Activated naive CD4-positive, alpha-beta T cell treated with anti-CD3 and anti-CD28 coated beads, Interleukin-2, amount 50 U/mL, for 24 hours (primary cell): ENCODE measurements around the gene VIL1.

Experiments used
- H3K27ac Mint-ChIP-seq: one replicate; pipeline ENCODE4 v1.8.0; 2021; ENCODE audit warnings: mild to moderate bottlenecking, mixed read lengths
- H3K27me3 Mint-ChIP-seq: one replicate; pipeline ENCODE4 v1.8.0; 2021; ENCODE audit warnings: mixed read lengths
- H3K36me3 Mint-ChIP-seq: one replicate; pipeline ENCODE4 v1.8.0; 2021; ENCODE audit warnings: mixed read lengths
- H3K4me1 Mint-ChIP-seq: one replicate; pipeline ENCODE4 v1.8.0; 2021; ENCODE audit warnings: mixed read lengths
- H3K4me3 Mint-ChIP-seq: one replicate; pipeline ENCODE4 v1.8.0; 2021; ENCODE audit warnings: mild to moderate bottlenecking, mixed read lengths
- H3K9me3 Mint-ChIP-seq: one replicate; pipeline ENCODE4 v1.8.0; 2021; ENCODE audit warnings: mixed read lengths

VIL1 gene

GRCh38 chr2:218437969-218438368 lies 19.0 kb downstream of the VIL1 start:
- Mint-ChIP-seq H3K9me3 (no peaks in the 10 kb centered on the region), H3K4me1 (no peaks in the 10 kb centered on the region), H3K36me3 (no peaks in the 10 kb centered on the region), H3K27ac (no peak overlapping the region), H3K27me3 (no peaks in the 10 kb centered on the region), H3K4me3 (no peak overlapping the region)

GRCh38 chr2:218438596-218438995 lies 19.7 kb downstream of the VIL1 start:
- Mint-ChIP-seq H3K36me3 (no peaks in the 10 kb centered on the region), H3K9me3 (no peaks in the 10 kb centered on the region), H3K27me3 (no peaks in the 10 kb centered on the region), H3K4me1 (no peaks in the 10 kb centered on the region), H3K27ac (no peak overlapping the region), H3K4me3 (no peak overlapping the region)

GRCh38 chr2:218444692-218445357 lies 25.9 kb downstream of the VIL1 start:
- H3K4me1 Mint-ChIP-seq, result no peaks in the 10 kb centered on the region
- H3K4me3 Mint-ChIP-seq, result no peak overlapping the region
- peaks cover 9% of the 10 kb centered on the region for H3K36me3 Mint-ChIP-seq
- H3K27ac Mint-ChIP-seq, result no peak overlapping the region
- H3K9me3 Mint-ChIP-seq, result no peaks in the 10 kb centered on the region
- no peaks in the 10 kb centered on the region for H3K27me3 Mint-ChIP-seq

GRCh38 chr2:218445602-218446001 lies 26.7 kb downstream of the VIL1 start:
- Mint-ChIP-seq H3K36me3 (peaks cover 9% of the 10 kb centered on the region), H3K4me3 (no peak overlapping the region), H3K9me3 (no peaks in the 10 kb centered on the region), H3K27ac (no peak overlapping the region), H3K27me3 (no peaks in the 10 kb centered on the region), H3K4me1 (no peaks in the 10 kb centered on the region)

DNA sequence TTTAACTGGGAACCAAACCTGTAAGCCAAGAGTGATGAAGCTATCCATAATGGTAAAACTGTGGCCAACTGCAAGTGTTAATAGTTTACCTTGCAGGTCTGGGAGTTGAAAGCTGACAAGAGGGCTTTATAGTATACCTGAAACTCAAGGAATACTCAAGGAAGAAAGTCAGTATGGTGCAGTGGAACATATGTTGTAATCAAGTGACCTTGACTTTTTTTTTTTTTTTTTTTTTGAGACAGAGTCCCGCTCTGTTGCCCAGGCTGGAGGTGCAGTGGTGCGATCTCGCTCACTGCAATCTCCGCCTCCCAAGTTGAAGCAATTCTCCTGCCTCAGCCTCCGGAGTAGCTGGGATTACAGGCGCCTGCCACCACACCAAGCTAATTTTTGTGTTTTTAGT lies 27.6 kb downstream of the VIL1 start:
- no peak overlapping the region for H3K27ac Mint-ChIP-seq
- no peaks in the 10 kb centered on the region for H3K4me1 Mint-ChIP-seq
- peaks cover 9% of the 10 kb centered on the region for H3K36me3 Mint-ChIP-seq
- no peak overlapping the region for H3K4me3 Mint-ChIP-seq
- H3K9me3 Mint-ChIP-seq, result no peaks in the 10 kb centered on the region
- H3K27me3 Mint-ChIP-seq, result no peaks in the 10 kb centered on the region

GRCh38 chr2:218447072-218447471 lies 28.1 kb downstream of the VIL1 start:
- no peaks in the 10 kb centered on the region for H3K4me1 Mint-ChIP-seq
- no peak overlapping the region for H3K4me3 Mint-ChIP-seq
- no peaks in the 10 kb centered on the region for H3K27me3 Mint-ChIP-seq
- peaks cover 9% of the 10 kb centered on the region for H3K36me3 Mint-ChIP-seq
- H3K27ac Mint-ChIP-seq, result no peak overlapping the region
- no peaks in the 10 kb centered on the region for H3K9me3 Mint-ChIP-seq

GRCh38 chr2:218448934-218449333 lies 30.0 kb downstream of the VIL1 start:
- H3K27me3 Mint-ChIP-seq, result no peaks in the 10 kb centered on the region
- H3K4me1 Mint-ChIP-seq, result no peaks in the 10 kb centered on the region
- no peak overlapping the region for H3K27ac Mint-ChIP-seq
- no peaks in the 10 kb centered on the region for H3K9me3 Mint-ChIP-seq
- H3K4me3 Mint-ChIP-seq, result no peak overlapping the region
- peaks cover 15% of the 10 kb centered on the region for H3K36me3 Mint-ChIP-seq

- Mint-ChIP-seq H3K27ac (no peak overlapping the region), H3K36me3 (peaks cover 32% of the 10 kb centered on the region), H3K27me3 (no peaks in the 10 kb centered on the region), H3K4me1 (no peaks in the 10 kb centered on the region), H3K9me3 (no peaks in the 10 kb centered on the region), H3K4me3 (no peak overlapping the region)
Observed at GRCh38 chr2:218452079-218452478, 33.2 kb downstream of the VIL1 start.

DNA sequence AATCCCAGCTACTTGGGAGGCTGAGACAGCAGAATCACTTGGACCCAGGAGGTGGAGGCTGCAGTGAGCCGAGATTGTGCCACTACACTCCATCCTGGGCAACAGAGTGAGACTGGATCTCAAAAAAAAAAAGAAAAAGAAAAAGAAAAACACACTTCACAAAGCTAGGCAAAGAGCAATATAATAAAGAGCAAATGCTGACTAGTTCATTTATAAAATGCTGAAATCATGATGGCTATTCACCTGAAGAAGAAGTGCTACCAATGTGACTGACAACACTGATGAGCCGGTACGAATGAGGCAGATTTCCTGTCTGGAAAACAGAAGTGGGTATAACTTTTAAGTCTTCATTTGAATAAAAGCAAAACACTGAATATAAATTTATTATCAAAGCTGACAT lies 37.9 kb downstream of the VIL1 start:
- H3K27me3 Mint-ChIP-seq, result no peaks in the 10 kb centered on the region
- H3K36me3 Mint-ChIP-seq, result peaks cover 28% of the 10 kb centered on the region
- H3K27ac Mint-ChIP-seq, result no peak overlapping the region
- no peaks in the 10 kb centered on the region for H3K9me3 Mint-ChIP-seq
- H3K4me3 Mint-ChIP-seq, result no peak overlapping the region
- peaks cover 3% of the 10 kb centered on the region for H3K4me1 Mint-ChIP-seq

- H3K9me3 Mint-ChIP-seq, result no peaks in the 10 kb centered on the region
- H3K27me3 Mint-ChIP-seq, result no peaks in the 10 kb centered on the region
- no peak overlapping the region for H3K4me3 Mint-ChIP-seq
- H3K27ac Mint-ChIP-seq, result no peak overlapping the region
- H3K4me1 Mint-ChIP-seq, result peaks cover 3% of the 10 kb centered on the region
- peaks cover 31% of the 10 kb centered on the region for H3K36me3 Mint-ChIP-seq
Observed at GRCh38 chr2:218458598-218458997, 39.7 kb downstream of the VIL1 start.

DNA sequence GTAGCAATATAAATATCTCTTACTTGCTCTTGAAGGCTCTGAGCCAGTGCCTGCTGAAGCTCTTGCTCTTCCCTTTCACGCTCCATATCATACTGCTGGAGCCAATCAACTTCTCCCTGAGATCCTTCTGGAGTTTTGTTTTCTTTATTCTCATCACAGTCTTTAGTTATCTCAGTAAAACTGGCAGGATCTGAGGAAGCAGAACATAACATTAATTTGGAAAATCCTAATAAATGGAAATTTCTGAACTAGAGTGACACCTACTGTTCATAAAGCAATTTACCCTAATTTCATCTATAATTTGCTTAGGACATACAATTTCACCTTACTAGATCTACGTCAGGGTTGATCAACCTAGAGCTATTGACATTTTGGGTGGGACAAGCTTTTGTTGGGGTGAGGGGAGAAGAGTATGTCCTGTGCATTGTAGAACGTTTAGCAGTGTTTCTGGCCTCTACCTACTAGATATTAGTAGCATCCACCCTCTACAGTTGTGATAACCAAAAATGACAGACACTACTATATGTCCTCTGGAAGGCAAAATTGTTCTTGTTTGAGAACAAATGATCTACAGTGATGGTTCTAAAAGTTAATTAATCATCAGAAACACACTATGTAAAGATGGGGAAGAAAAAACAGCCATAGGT lies 47.2 kb downstream of the VIL1 start:
- Mint-ChIP-seq H3K9me3 (no peaks in the 10 kb centered on the region), H3K4me3 (no peak overlapping the region), H3K4me1 (peaks cover 10% of the 10 kb centered on the region), H3K36me3 (peaks cover 17% of the 10 kb centered on the region), H3K27ac (no peak overlapping the region), H3K27me3 (no peaks in the 10 kb centered on the region)

GRCh38 chr2:218470448-218470847 lies 51.5 kb downstream of the VIL1 start:
- no peaks in the 10 kb centered on the region for H3K27me3 Mint-ChIP-seq
- H3K4me3 Mint-ChIP-seq, result no peak overlapping the region
- H3K27ac Mint-ChIP-seq, result no peak overlapping the region
- H3K36me3 Mint-ChIP-seq, result peaks cover 18% of the 10 kb centered on the region
- no peaks in the 10 kb centered on the region for H3K9me3 Mint-ChIP-seq
- peaks cover 10% of the 10 kb centered on the region for H3K4me1 Mint-ChIP-seq

DNA sequence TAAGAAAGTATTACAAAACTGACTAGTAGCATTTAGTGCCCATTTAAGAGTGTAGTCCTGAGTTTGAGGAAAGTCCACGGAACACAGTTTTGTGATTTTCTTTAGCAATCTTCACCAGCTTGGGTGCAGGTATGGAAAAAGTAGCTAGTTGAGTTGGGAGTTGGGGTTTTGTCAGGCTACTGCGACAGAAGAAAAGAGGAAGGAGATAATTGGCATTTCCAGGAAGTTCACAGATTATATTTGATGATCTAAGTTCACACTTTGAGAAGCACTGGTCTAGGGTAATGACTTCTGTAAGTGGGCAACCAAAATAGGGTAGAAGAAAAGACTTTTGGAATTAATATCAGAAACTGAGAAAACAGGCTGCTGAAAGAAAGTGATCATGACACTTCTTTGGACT lies 52.1 kb downstream of the VIL1 start:
- Mint-ChIP-seq H3K9me3 (no peaks in the 10 kb centered on the region), H3K4me1 (peaks cover 8% of the 10 kb centered on the region), H3K27me3 (no peaks in the 10 kb centered on the region), H3K36me3 (peaks cover 17% of the 10 kb centered on the region), H3K27ac (no peak overlapping the region), H3K4me3 (no peak overlapping the region)

DNA sequence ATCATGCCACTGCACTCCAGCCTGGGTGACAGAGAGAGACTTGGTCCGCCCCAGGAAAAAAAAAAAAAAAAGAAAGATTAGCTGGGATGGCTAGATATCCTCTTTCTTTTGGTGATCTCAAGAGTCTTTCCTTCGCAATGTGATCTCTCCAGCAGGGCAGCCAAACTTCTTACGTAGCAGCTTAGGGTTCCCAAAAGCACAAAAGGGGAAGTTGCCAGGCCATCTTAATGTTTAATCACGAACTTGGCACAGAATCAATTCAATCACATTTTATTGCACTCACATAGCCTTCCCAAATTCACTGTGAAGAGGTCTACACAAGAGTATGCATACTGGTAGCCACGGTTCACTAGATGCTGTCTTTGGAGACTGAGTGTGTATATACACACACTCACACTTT lies 53.1 kb downstream of the VIL1 start:
- Mint-ChIP-seq H3K27ac (no peak overlapping the region), H3K9me3 (no peaks in the 10 kb centered on the region), H3K4me3 (no peak overlapping the region), H3K27me3 (no peaks in the 10 kb centered on the region), H3K4me1 (peaks cover 4% of the 10 kb centered on the region), H3K36me3 (peaks cover 16% of the 10 kb centered on the region)

- peaks cover 16% of the 10 kb centered on the region for H3K36me3 Mint-ChIP-seq
- no peak overlapping the region for H3K27ac Mint-ChIP-seq
- no peak overlapping the region for H3K4me3 Mint-ChIP-seq
- no peaks in the 10 kb centered on the region for H3K9me3 Mint-ChIP-seq
- H3K4me1 Mint-ChIP-seq, result peaks cover 4% of the 10 kb centered on the region
- H3K27me3 Mint-ChIP-seq, result no peaks in the 10 kb centered on the region
Observed at GRCh38 chr2:218472988-218473387, 54.1 kb downstream of the VIL1 start.

- Mint-ChIP-seq H3K36me3 (peaks cover 20% of the 10 kb centered on the region), H3K4me3 (no peak overlapping the region), H3K4me1 (peaks cover 4% of the 10 kb centered on the region), H3K27ac (no peak overlapping the region), H3K9me3 (no peaks in the 10 kb centered on the region), H3K27me3 (no peaks in the 10 kb centered on the region)
Observed at GRCh38 chr2:218474527-218474926, 55.6 kb downstream of the VIL1 start.

GRCh38 chr2:218476676-218477075 lies 57.8 kb downstream of the VIL1 start:
- H3K36me3 Mint-ChIP-seq, result peaks cover 24% of the 10 kb centered on the region
- H3K4me3 Mint-ChIP-seq, result no peak overlapping the region
- H3K27ac Mint-ChIP-seq, result no peak overlapping the region
- H3K27me3 Mint-ChIP-seq, result no peaks in the 10 kb centered on the region
- no peaks in the 10 kb centered on the region for H3K4me1 Mint-ChIP-seq
- no peaks in the 10 kb centered on the region for H3K9me3 Mint-ChIP-seq
